Cardiac septum (tissue), 1 donor: ENCODE measurements around the gene PSMD2. TPM values are rescaled to one million over a fixed set of nuclear protein-coding genes. Genes with fewer than 3 reads are reported as not detected.

Source experiments
- DNase-seq: peaks from one replicate; pipeline ENCODE4 v3.0.0-alpha.2; 2020; ENCODE audit warnings: low spot score
- intact Hi-C: fragments of 100-400 bp; cut with DNase I; formaldehyde crosslinking; loops from one replicate; pipeline ENCODE4 v1.14.0; 2022
- total RNA-seq: library from RNA; stranded (reverse); fragmentation: NEBNext Ultra II Directional; extraction: Animal tissue kit (Norgen Biotek cat#: 25700); gene quantifications from one replicate; pipeline ENCODE4 v1.2.1, GENCODE V29; 2021
- donor health status: DM: no; HTN: no; CAD: no.

PSMD2 gene
- total RNA-seq, 1 donor from 2014 or later: 217 TPM

- DNase-seq: peak; percentile 97
- intact Hi-C loops: loop anchor here (1.0 to 2.0 kb wide), 3 partner anchors 15 to 48 kb away; partner anchors contain the start of genes FAM131A and PSMD2
Observed at GRCh38 chr3:184314363-184314699, 15.3 kb downstream of the PSMD2 start, which contains the start of gene EIF4G1. Gene EIF4G1 (plus strand): TSS chr3:184314606. CDS start chr3:184315797, 1,191 bp downstream.

DNA sequence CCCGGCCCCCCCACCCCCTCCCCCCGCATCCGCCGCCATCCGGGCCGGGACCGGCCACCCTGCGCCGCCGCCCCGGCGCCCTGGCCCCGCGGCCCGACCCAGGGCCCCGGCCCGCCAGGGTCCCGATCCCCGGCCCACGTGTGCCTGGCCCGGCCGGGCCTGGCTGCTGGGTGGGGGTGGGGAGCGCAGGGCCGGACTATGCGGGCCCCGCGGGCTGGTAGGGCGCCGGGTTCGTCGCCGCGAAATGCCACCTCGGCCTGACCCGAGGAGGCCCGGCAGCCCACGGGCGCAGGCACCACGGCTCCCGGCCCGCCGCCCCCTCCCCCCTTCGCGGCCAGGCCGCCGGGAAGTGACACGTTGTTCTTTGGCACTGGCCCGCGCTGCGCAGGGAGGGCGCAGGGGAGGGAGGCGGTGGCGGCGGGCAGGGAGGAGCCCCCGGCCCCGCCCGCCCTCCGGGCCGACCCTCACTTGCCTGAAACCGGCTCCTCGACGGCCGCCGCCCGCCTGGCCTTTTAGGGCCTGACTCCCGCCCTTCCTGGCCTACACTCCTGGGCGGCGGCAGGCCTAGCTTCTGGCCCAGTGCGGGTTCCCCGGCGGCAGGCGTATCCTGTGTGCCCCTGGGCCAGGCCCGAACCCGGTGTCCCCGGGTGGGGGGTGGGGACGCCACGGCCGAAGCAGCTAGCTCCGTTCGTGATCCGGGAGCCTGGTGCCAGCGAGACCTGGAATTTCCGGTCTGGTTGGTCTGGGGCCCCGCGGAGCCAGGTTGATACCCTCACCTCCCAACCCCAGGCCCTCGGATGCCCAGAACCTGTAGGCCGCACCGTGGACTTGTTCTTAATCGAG lies 15.9 kb downstream of the PSMD2 start:
- intact Hi-C loops: loop anchor here (1.0 to 2.0 kb wide), 3 partner anchors 16 to 48 kb away; partner anchors contain the start of genes FAM131A and PSMD2
- peak; percentile 91 for DNase-seq

DNA sequence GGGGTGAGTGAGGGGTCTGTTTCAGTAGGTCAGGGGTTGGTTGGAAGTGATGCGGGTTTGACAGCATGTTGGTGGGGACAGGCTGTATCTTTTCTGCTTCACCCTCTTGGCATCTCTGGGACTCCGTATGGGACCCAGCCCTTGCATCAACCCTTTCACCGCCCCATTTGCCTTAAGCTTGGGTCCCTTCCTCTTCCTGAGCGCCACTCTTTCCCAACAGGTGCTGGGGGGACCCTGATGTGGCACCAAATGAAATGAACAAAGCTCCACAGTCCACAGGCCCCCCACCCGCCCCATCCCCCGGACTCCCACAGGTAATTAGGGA lies 16.5 kb downstream of the PSMD2 start:
- intact Hi-C loops: loop anchor here (2.0 kb wide), 2 partner anchors 21 to 47 kb away; partner anchors contain the start of gene FAM131A
- DNase-seq: no peak

GRCh38 chr3:184315871-184316661 lies 17.0 kb downstream of the PSMD2 start:
- no peak for DNase-seq
- intact Hi-C loops: loop anchor here (2.0 kb wide), 2 partner anchors 21 to 47 kb away; partner anchors contain the start of gene FAM131A

DNA sequence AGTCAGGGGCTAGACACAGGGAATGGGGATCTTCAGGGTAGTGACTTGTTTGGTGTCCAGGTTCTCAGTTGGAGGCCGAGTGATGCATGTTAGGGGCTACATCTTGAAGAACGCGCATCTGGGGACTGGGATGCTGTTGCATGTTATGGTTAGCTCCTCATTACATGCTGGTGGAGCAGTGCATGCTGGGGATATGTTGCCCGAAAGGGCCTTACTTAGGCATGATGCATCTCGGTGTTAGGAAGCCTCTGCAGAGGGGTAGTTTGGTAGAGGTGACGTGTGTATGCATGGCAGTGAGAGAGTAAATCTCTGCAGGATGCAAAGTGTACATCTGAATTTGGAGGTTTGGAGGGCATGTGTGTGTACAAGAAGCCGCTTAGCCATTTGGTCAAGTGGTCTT lies 17.8 kb downstream of the PSMD2 start:
- intact Hi-C loops: no loop called here
- no peak for DNase-seq

- intact Hi-C loops: no loop called here
- DNase-seq: no peak
Observed at GRCh38 chr3:184317201-184317600, 18.2 kb downstream of the PSMD2 start.

GRCh38 chr3:184320104-184320445 lies 21.0 kb downstream of the PSMD2 start:
- intact Hi-C loops: no loop called here
- peak; percentile 96 for DNase-seq

DNA sequence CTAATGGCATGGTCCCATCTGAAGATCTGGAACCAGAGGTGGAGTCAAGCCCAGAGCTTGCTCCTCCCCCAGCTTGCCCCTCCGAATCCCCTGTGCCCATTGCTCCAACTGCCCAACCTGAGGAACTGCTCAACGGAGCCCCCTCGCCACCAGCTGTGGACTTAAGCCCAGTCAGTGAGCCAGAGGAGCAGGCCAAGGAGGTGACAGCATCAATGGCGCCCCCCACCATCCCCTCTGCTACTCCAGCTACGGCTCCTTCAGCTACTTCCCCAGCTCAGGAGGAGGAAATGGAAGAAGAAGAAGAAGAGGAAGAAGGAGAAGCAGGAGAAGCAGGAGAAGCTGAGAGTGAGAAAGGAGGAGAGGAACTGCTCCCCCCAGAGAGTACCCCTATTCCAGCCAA lies 22.6 kb downstream of the PSMD2 start:
- no peak for DNase-seq
- intact Hi-C loops: no loop called here

DNA sequence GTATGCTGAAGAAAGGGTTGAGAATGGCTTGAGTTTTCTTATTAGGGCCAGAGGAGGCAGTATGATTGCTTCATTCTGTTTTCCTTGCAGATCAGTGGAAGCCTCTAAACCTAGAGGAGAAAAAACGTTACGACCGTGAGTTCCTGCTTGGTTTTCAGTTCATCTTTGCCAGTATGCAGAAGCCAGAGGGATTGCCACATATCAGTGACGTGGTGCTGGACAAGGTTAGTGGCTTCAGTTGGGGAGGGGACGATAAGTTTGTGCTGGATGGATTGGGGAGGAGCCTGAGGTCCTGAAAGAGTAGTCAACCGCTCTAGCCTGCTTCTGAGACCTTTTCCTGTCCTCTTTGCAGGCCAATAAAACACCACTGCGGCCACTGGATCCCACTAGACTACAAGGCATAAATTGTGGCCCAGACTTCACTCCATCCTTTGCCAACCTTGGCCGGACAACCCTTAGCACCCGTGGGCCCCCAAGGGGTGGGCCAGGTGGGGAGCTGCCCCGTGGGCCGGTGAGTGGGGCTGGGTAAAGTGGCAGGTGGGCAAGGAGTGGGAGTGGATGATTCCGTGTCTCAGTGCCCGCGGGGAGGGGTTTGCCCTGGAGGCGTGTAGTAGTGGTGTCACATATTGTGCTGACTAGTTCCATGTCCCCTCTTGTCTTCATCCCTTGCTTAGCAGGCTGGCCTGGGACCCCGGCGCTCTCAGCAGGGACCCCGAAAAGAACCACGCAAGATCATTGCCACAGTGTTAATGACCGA lies 23.9 kb downstream of the PSMD2 start:
- DNase-seq: no peak
- intact Hi-C loops: no loop called here

GRCh38 chr3:184323696-184324095 lies 24.7 kb downstream of the PSMD2 start:
- intact Hi-C loops: no loop called here
- no peak for DNase-seq

- no peak for DNase-seq
Observed at GRCh38 chr3:184325269-184325668, 26.2 kb downstream of the PSMD2 start.

DNA sequence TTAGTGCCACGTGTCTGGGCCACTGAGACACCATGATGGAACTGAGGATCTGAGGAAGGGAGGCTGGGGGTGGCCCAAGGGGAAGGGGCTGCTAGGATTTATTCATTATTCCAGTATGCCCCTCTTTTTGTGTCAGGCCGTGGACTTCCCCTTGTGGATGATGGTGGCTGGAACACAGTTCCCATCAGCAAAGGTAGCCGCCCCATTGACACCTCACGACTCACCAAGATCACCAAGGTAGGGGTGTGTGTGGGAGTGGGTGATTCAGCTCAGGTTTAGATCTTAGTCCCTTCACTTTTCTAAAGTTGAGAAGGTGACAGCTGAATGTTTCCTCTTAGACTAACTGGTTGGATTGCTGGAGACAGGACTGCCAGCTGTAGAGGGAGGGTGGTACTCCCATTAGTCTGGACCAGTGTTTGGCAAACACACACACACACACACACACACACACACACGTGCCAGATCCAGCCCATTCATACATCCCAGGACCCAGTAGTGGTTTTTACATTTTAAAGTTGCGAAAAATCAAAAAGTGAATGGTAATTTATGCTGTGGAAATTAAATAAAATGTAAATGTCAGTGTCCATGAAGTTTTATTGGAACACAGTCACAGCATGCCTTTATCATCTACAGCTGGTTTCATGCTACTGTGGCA lies 26.8 kb downstream of the PSMD2 start:
- DNase-seq: no peak
- intact Hi-C loops: no loop called here

More at GRCh38 chr3:184325269-184325668, 26.2 kb downstream of the PSMD2 start:
- intact Hi-C loops: no loop called here

- DNase-seq: no peak
- intact Hi-C loops: no loop called here
Observed at GRCh38 chr3:184327171-184327570, 28.1 kb downstream of the PSMD2 start.

- DNase-seq: no peak
- intact Hi-C loops: no loop called here
Observed at GRCh38 chr3:184328516-184328915, 29.5 kb downstream of the PSMD2 start.

- intact Hi-C loops: no loop called here
- DNase-seq: no peak
Observed at GRCh38 chr3:184332370-184333090, 33.5 kb downstream of the PSMD2 start.

GRCh38 chr3:184333190-184333589 lies 34.1 kb downstream of the PSMD2 start:
- DNase-seq: no peak
- intact Hi-C loops: no loop called here

DNA sequence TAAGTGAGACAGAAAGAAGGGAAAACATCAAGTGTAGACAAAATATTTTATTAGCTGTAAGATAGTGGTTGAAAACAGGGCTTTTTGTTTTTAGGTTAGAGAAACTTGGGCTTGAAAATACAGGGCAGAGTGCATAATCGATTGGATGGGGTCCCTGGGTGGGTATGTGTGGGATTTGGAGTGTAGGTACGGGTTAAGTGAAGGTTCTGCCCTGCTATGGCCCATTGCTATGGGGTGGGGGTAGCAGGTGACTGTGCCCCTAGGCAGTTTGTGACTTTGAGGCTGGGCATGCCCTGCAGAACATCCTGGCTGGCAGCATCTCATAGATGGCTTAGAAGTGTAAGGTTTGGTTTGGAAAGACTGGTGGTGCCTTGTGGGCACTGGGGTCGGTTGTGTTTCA lies 34.7 kb downstream of the PSMD2 start:
- no peak for DNase-seq

DNA sequence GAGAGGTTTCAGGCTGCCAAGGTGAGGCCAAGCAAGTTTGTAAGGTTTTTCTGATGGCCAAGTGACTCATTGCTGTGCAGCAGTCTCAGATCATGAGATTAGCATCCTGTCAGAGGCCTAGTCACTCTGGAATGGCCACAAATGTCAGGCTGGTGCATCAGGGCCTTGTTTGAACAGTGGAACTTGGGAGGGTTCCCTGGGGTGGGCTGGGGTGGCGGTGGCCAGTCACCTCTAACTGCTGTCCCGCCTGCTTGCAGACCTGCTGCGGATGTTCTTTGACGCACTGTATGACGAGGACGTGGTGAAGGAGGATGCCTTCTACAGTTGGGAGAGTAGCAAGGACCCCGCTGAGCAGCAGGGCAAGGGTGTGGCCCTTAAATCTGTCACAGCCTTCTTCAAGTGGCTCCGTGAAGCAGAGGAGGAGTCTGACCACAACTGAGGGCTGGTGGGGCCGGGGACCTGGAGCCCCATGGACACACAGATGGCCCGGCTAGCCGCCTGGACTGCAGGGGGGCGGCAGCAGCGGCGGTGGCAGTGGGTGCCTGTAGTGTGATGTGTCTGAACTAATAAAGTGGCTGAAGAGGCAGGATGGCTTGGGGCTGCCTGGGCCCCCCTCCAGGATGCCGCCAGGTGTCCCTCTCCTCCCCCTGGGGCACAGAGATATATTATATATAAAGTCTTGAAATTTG lies 35.6 kb downstream of the PSMD2 start:
- no peak for DNase-seq
- intact Hi-C loops: no loop called here

More for the DNA sequence above, 34.7 kb downstream of the PSMD2 start:
- intact Hi-C loops: no loop called here
